Measurements from ENCODE around the gene SLC38A8.

The SLC38A8 gene

DNA sequence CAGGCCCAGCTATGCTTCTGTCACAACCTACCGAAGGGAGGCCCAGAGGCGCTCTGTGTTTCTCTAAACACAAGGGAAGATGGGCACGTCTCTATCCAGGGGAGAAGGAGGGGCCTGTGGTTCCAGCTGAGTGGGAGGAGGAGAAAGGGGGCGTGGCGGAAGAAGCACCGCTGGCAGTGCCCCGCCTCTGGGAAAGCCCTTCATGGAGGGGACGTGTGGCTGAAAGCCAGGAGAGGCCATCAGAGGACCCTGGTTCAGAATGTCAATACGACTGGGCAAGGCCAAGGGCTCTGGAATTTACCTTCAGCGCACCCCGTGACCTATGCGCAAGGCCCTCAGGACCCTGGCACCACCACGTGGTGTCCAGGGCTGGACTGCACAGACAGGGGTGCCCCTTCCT, 12.3 kb upstream of the SLC38A8 start:
- no peak overlapping the region for H3K27ac ChIP-seq
- no peak for TF ChIP-seq ZFX (IDR thresholded peaks at IDR 0.05; ENCODE audit: borderline replicate concordance)
- TF ChIP-seq, protein P1, sequence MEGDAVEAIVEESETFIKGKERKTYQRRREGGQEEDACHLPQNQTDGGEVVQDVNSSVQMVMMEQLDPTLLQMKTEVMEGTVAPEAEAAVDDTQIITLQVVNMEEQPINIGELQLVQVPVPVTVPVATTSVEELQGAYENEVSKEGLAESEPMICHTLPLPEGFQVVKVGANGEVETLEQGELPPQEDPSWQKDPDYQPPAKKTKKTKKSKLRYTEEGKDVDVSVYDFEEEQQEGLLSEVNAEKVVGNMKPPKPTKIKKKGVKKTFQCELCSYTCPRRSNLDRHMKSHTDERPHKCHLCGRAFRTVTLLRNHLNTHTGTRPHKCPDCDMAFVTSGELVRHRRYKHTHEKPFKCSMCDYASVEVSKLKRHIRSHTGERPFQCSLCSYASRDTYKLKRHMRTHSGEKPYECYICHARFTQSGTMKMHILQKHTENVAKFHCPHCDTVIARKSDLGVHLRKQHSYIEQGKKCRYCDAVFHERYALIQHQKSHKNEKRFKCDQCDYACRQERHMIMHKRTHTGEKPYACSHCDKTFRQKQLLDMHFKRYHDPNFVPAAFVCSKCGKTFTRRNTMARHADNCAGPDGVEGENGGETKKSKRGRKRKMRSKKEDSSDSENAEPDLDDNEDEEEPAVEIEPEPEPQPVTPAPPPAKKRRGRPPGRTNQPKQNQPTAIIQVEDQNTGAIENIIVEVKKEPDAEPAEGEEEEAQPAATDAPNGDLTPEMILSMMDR (IDR thresholded peaks at IDR 0.05): no peak

DNA sequence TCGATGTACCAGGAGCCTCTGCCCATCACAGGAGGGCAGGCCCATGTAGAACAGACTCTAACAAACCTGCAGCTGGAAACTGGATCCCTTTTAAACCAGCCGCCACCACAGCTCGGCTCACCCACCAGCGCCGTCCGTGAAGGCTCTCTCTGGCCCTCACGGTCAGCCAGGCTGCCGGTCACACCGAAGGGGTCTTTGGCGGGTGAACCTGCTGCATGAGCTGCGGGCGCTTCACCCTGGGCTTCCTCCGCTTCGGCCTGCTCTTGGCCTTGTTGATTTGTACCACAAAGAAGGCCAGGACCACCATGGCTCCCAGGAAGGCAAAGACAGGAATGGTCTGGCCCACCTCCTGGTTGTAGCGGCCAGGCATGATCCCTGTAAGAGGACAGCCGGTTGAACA, 11.7 kb upstream of the SLC38A8 start:
- H3K27ac ChIP-seq: no peak overlapping the region
- TF ChIP-seq, protein P1 (IDR thresholded peaks at IDR 0.05): no peak
- TF ChIP-seq ZFX (IDR thresholded peaks at IDR 0.05; ENCODE audit: borderline replicate concordance): no peak

DNA sequence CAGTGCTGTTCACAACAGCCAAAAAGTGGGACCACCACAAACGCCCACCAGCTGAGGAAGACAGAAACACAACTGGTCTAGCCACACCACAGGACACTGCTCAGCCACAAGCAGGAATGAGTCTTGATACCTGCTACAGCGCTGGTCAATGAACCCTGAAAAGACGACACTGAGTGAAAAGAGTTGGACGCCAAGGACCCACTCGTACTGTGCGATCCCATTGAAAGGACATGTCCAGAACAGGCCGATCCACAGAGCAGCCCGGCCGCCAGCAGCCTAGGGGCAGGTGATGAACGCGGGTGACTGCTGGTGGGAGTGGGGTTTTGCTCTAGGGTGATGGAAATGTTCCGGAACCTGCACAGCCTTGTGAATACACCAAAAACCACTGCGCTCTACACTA, 10.6 kb upstream of the SLC38A8 start:
- TF ChIP-seq, protein P1 (IDR thresholded peaks at IDR 0.05): no peak
- no peak for TF ChIP-seq ZFX (IDR thresholded peaks at IDR 0.05; ENCODE audit: borderline replicate concordance)
- H3K27ac ChIP-seq: no peak overlapping the region

DNA sequence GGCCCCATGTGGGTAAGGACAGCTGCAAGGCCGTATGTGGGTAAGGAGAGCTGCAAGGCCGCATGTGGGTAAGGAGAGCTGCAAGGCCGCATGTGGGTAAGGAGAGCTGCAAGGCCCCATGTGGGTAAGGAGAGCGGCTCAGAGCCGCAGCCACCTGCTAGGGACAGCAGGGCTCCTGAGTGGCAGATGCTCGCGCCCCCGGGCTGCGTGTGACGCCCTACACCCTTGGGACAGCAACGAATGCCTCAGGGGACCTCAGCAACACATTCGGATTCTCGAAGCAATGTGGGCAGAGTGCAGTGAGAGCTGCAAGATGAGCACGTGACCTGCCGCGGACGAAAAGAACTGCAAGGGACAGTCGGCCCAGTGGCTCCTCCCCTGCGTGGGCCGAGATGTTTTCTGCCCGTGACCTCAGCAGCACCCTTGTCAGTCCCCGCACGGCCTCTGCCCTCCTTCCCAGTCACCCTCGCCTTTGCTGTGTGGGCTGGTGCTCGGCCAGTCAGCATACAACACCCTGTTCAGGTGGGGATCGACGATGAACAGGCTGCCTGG, 9.6 kb upstream of the SLC38A8 start:
- no peak overlapping the region for H3K27ac ChIP-seq
- TF ChIP-seq ZFX (IDR thresholded peaks at IDR 0.05; ENCODE audit: borderline replicate concordance): no peak
- TF ChIP-seq, protein P1 (IDR thresholded peaks at IDR 0.05): no peak

DNA sequence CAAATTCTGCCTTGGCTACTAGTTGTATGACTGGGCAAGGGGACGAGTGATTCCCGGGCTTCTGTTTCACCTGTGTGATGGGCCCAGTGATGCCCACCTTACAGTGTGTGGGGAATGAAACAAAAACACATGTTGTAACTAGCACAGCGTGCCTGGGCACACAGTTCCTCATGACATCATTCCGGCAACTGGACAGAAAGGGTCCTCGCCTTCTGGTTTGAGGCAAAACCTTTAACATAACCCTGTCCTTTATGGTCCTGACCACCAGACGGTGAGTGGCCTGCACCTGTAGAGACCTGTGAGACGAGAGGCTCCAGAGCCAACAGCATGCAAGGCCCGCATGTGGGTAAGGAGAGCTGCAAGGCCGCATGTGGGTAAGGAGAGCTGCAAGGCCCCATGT, 7.7 kb upstream of the SLC38A8 start:
- no peak overlapping the region for H3K27ac ChIP-seq
- TF ChIP-seq ZFX (IDR thresholded peaks at IDR 0.05; ENCODE audit: borderline replicate concordance): no peak
- TF ChIP-seq, protein P1 (IDR thresholded peaks at IDR 0.05): no peak

DNA sequence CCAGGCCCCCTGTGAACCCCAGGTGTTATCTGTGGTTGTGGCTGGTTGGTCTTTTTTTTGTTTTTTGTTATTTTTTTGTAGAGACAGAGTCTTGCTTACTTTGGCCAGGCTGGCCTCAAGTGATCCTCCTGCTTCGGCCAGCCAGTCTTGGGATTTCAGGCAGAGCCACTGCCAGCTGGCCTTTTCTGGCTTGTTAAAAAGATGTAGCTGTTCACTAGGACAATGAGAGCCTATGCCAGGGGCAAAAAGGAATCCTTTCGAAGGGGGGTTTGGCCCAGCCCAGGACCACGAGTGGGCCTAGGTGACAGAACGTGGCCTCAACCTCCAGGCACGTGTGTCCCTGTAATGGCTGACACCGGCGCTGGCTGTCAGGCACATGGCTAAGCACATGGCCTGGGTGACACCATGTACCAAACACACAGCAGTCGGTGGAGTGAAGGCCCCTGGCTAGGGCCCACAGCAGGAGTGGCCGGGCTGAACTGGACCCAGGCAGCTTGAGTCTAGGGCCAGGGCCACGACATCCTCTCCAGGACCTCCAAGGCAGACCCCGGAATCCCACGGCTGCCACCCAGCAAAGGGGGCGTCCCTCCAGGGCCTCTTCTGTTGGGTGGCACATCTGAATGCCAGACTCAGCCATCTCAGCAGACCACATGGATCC, 6.9 kb upstream of the SLC38A8 start:
- TF ChIP-seq ZFX (IDR thresholded peaks at IDR 0.05; ENCODE audit: borderline replicate concordance): no peak
- no peak overlapping the region for H3K27ac ChIP-seq

DNA sequence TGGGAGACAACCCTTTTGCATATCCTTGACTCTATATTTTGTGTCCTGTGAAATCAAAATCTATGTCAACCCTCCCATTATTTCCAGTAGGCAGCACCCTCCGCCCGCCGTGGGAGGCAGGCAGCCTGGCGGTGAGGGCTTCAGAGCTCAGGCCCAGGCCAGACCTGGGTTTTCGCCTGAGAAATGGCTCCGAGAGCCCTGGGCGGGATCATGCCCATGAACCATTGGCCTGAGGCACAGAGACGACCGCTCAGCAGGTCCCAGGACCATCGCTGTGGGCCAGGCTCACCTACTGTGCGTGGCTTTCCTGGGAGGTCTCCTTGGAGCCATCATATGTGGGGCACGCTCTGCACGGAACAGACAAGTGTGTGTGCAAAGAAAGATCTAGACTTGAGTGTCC, 6.3 kb upstream of the SLC38A8 start:
- TF ChIP-seq ZFX (IDR thresholded peaks at IDR 0.05; ENCODE audit: borderline replicate concordance): no peak
- TF ChIP-seq, protein P1 (IDR thresholded peaks at IDR 0.05): no peak
- H3K27ac ChIP-seq: no peak overlapping the region
